Mucosa of descending colon (tissue), 3 donors: ENCODE measurements around the gene ARHGAP26. TPM values are rescaled to one million over a fixed set of nuclear protein-coding genes. Genes with fewer than 3 reads are reported as not detected.

Experiments used
- ATAC-seq: fragments of 200-7000 bp; cut with Tn5 transposase; one replicate; pipeline ENCODE4 v1.9.1; 2020; ENCODE audit warnings: mild to moderate bottlenecking, moderate library complexity
- DNase-seq, 3 donors: peaks; one replicate each; pipeline ENCODE4 v3.0.0-alpha.2; 2020
- H3K36me3 ChIP-seq: fragments of 200-600 bp; one replicate; pipeline ENCODE4 v1.8.0; 2021; ENCODE audit warnings: low read depth, mild to moderate bottlenecking
- H3K4me1 ChIP-seq: fragments of 200-600 bp; one replicate; pipeline ENCODE4 v1.8.0; 2021; ENCODE audit warnings: low read depth, mild to moderate bottlenecking
- H3K4me3 ChIP-seq: fragments of 200-600 bp; one replicate; pipeline ENCODE4 v1.8.0; 2021; ENCODE audit warnings: mild to moderate bottlenecking
- H3K9me3 ChIP-seq: fragments of 200-600 bp; one replicate; pipeline ENCODE4 v1.8.0; 2021; ENCODE audit warnings: mild to moderate bottlenecking
- CTCF ChIP-seq: fragments of 200-600 bp; IDR thresholded peaks from one replicate; pipeline ENCODE4 v1.8.0; 2022; ENCODE audit warnings: antibody characterized with exemption, mild to moderate bottlenecking
- intact Hi-C, 2 donors: fragments of 100-400 bp; cut with DNase I in 1 of 2; cut with micrococcal nuclease in 1 of 2; formaldehyde crosslinking; loops; one replicate each; pipeline versions ENCODE4 v1.11.0 to v1.11.1; 2022; cut with DNase I, micrococcal nuclease
- total RNA-seq, 3 donors: library from RNA; stranded (reverse); fragmentation: NEBNext Ultra II Directional in 2 of 3; extraction: Animal tissue kit (Norgen Biotek cat#: 25700) in 2 of 3; gene quantifications; one replicate each; pipeline versions ENCODE4 v1.2.1 to v1.2.4, GENCODE V29; 2021 to 2023
- donor health status: DM: no; HTN: no; CAD: no; lungs with moderate emphysema.
- donor health status: DM: no; HTN: no; CAD: no.
- donor health status: DM: no; HTN: yes; CAD: no.

The ARHGAP26 gene
- total RNA-seq, 3 donors from 2014 or later = 52.9 to 96.0 (median 67.8) TPM

GRCh38 chr5:143140492-143141203, 370.5 kb downstream of the ARHGAP26 start:
- Histone ChIP-seq H3K36me3 (no peaks in the 10 kb centered on the region), H3K9me3 (no peaks in the 10 kb centered on the region), H3K4me1 (peaks cover 9% of the 10 kb centered on the region), H3K4me3 (no peak overlapping the region)
- DNase-seq (peak; percentile 62 to 80 (median 69)), ATAC-seq (peak; percentile 98)
- TF ChIP-seq CTCF = no peak
- intact Hi-C loops = no loop called here

GRCh38 chr5:143141652-143142051, 371.5 kb downstream of the ARHGAP26 start:
- intact Hi-C loops = no loop called here
- Histone ChIP-seq H3K36me3 (no peaks in the 10 kb centered on the region), H3K9me3 (no peaks in the 10 kb centered on the region), H3K4me1 (peaks cover 9% of the 10 kb centered on the region), H3K4me3 (no peak overlapping the region)
- TF ChIP-seq CTCF = no peak
- DNase-seq (no peak), ATAC-seq (no peak)

- Histone ChIP-seq H3K36me3 (no peaks in the 10 kb centered on the region), H3K4me3 (no peak overlapping the region), H3K9me3 (no peaks in the 10 kb centered on the region), H3K4me1 (peaks cover 9% of the 10 kb centered on the region)
- intact Hi-C loops = no loop called here
- DNase-seq (no peak), ATAC-seq (no peak)
- no peak for TF ChIP-seq CTCF
Observed at GRCh38 chr5:143142596-143143435, 372.6 kb downstream of the ARHGAP26 start.

GRCh38 chr5:143143973-143144372, 373.8 kb downstream of the ARHGAP26 start:
- H3K4me3 ChIP-seq = no peak overlapping the region
- DNase-seq = no peak
- ATAC-seq = no peak
- TF ChIP-seq CTCF = no peak
- no peaks in the 10 kb centered on the region for H3K36me3 ChIP-seq
- H3K4me1 ChIP-seq = peaks cover 9% of the 10 kb centered on the region
- intact Hi-C loops = no loop called here
- no peaks in the 10 kb centered on the region for H3K9me3 ChIP-seq

GRCh38 chr5:143145243-143146160, 375.3 kb downstream of the ARHGAP26 start:
- H3K4me3 ChIP-seq = no peak overlapping the region
- DNase-seq = no peak
- no peak for ATAC-seq
- H3K36me3 ChIP-seq = no peaks in the 10 kb centered on the region
- no peak for TF ChIP-seq CTCF
- intact Hi-C loops = no loop called here
- peaks cover 4% of the 10 kb centered on the region for H3K4me1 ChIP-seq
- H3K9me3 ChIP-seq = no peaks in the 10 kb centered on the region
